HepG2 (cell line): ENCODE data around the gene TPRG1L. TPM values are rescaled to one million over a fixed set of nuclear protein-coding genes. Genes with fewer than 3 reads are reported as not detected.

Experiments used
- ATAC-seq: fragments of 200-7000 bp; cut with Tn5 transposase; 3 replicates; pipeline ENCODE4 v1.9.1; 2020; ENCODE audit warnings: mild to moderate bottlenecking, moderate library complexity
- BruUV-seq: library from RNA; stranded (reverse); fragments of 400-500 nt; replicated peaks from 2 replicates; lab custom pipeline; 2021; lab: Mats Ljungman, UMichigan
- CTCF ChIA-PET: fragments of 300-600 bp; formaldehyde crosslinking; extraction: SDS; loops from one replicate; lab custom pipeline; 2021; ENCODE audit warnings: low total read pairs, inconsistent platforms, low intra/inter-chr PET ratio; lab: Yijun Ruan, JAX
- POLR2A ChIA-PET: fragments of 350-600 bp; sonication (Branson Sonifier 250); formaldehyde crosslinking; loops from one replicate; lab custom pipeline; 2020; ENCODE audit warnings: antibody characterized with exemption, inconsistent platforms; lab: Yijun Ruan, JAX
- DNase-seq: peaks from one replicate; pipeline ENCODE4 v3.0.0-alpha.2; 2015; ENCODE audit warnings: low spot score
- FAIRE-seq: peaks from 3 replicates; lab custom pipeline; 2011; peaks lifted over from hg19 to GRCh38; lab: Jason Lieb, UNC
- H2AFZ ChIP-seq: one replicate; pipeline ENCODE4 v1.6.1; 2011; ENCODE audit warnings: low read length, inconsistent platforms
- H3K27ac ChIP-seq: fragments of 300-600 bp; 3 replicates; pipeline ENCODE4 v1.8.0; 2011; ENCODE audit warnings: mixed run types, mild to moderate bottlenecking, mixed read lengths, low read length, inconsistent platforms; ENCODE audit not compliant: insufficient read depth; ENCODE audit errors: extremely low read length
- H3K27me3 ChIP-seq, 2 experiments: fragments of 200-600 bp in 1 of 2; 2 replicates in 1 of 2; 3 replicates in 1 of 2; pipeline versions ENCODE4 v1.6.0 to v1.8.0; 2011; ENCODE audit warnings: low read length in 2 of 2, mild to moderate bottlenecking in 2 of 2, moderate library complexity in 2 of 2, inconsistent platforms in 1 of 2; ENCODE audit not compliant: insufficient read depth in 2 of 2, control insufficient read depth in 1 of 2
- H3K36me3 ChIP-seq, 2 experiments: fragments of 200-600 bp in 1 of 2; replicated peaks in 1 of 2; 2 replicates in 1 of 2; 3 replicates in 1 of 2; pipeline versions ENCODE4 v1.5.1 to v1.8.0; 2011; ENCODE audit warnings: low read length in 2 of 2, inconsistent platforms in 1 of 2; ENCODE audit not compliant: insufficient read depth in 2 of 2, control insufficient read depth in 1 of 2
- H3K4me1 ChIP-seq: 2 replicates; pipeline ENCODE4 v1.5.1; 2012; ENCODE audit warnings: low read length, inconsistent platforms; ENCODE audit not compliant: insufficient read depth
- H3K4me2 ChIP-seq: 2 replicates; pipeline ENCODE4 v1.6.0; 2011; ENCODE audit warnings: low read depth, low read length, inconsistent platforms
- H3K4me3 ChIP-seq, 3 experiments: fragments of 200-600 bp in 1 of 3; sonication (generic), shearing (Covaris generic) in 1 of 3; replicated peaks in 1 of 3; 2 replicates each; pipeline ENCODE4 v1.5.1; 2011 to 2016; ENCODE audit warnings: low read length in 3 of 3, inconsistent platforms in 2 of 3, low read depth in 2 of 3, mild to moderate bottlenecking in 2 of 3, control low read depth in 1 of 3, mixed read lengths in 1 of 3; ENCODE audit not compliant: insufficient read depth in 1 of 3
- H3K79me2 ChIP-seq: one replicate; pipeline ENCODE4 v1.6.1; 2011; ENCODE audit warnings: low read length, inconsistent platforms; ENCODE audit not compliant: insufficient read depth
- H3K9ac ChIP-seq: 2 replicates; pipeline ENCODE4 v1.6.0; 2011; ENCODE audit warnings: mild to moderate bottlenecking, low read depth, low read length, inconsistent platforms; ENCODE audit not compliant: insufficient read depth
- H3K9me3 ChIP-seq: 2 replicates; pipeline ENCODE4 v1.5.1; 2012; ENCODE audit warnings: mild to moderate bottlenecking, low read length
- H4K20me1 ChIP-seq: 2 replicates; pipeline ENCODE4 v1.6.0; 2011; ENCODE audit warnings: inconsistent platforms, mild to moderate bottlenecking, low read length, moderate library complexity; ENCODE audit not compliant: insufficient read depth
- AGO2 ChIP-seq: fragments of 200-400 bp; formaldehyde crosslinking; optimal IDR thresholded peaks from 2 replicates; pipeline ENCODE3; 2017; ENCODE audit warnings: mild to moderate bottlenecking, low read depth, low read length, moderate library complexity
- CEBPZ ChIP-seq: IDR thresholded peaks from 2 replicates; pipeline ENCODE4 v1.6.1; 2012; ENCODE audit warnings: low read length, improper control_type of control experiment
- CREB1 ChIP-seq, 2 experiments: fragments of 450-650 bp in 1 of 2; IDR thresholded peaks; 2 replicates each; pipeline ENCODE4 v1.6.1; 2016 to 2017; ENCODE audit warnings: control low read depth in 1 of 2, mild to moderate bottlenecking in 1 of 2, missing compliant biosample characterization in 1 of 2, missing genetic modification characterization in 1 of 2
- MIER2 ChIP-seq: IDR thresholded peaks from 2 replicates; pipeline ENCODE4 v1.6.1; 2016; ENCODE audit warnings: missing biosample characterization, missing genetic modification reagents
- NKX3-1 ChIP-seq: sonication (generic); formaldehyde crosslinking; IDR thresholded peaks from 2 replicates; pipeline ENCODE4 v1.5.0; 2020; ENCODE audit warnings: missing genetic modification reagents
- POLR2G ChIP-seq: fragments of 200-400 bp; formaldehyde crosslinking; IDR thresholded peaks from 2 replicates; pipeline ENCODE4 v1.6.1; 2018; ENCODE audit warnings: mild to moderate bottlenecking, low read depth, low read length, moderate library complexity
- RBFOX2 ChIP-seq: fragments of 200-400 bp; formaldehyde crosslinking; IDR thresholded peaks from 2 replicates; pipeline ENCODE4 v1.6.1; 2017; ENCODE audit warnings: low read depth, mild to moderate bottlenecking, low read length
- SYNCRIP ChIP-seq: fragments of 200-400 bp; formaldehyde crosslinking; IDR thresholded peaks from 2 replicates; pipeline ENCODE4 v1.6.1; 2018; ENCODE audit warnings: mild to moderate bottlenecking, low read depth, low read length; ENCODE audit not compliant: insufficient read depth
- ZC3H4 ChIP-seq: sonication (generic); formaldehyde crosslinking; IDR thresholded peaks from 2 replicates; pipeline ENCODE4 v1.4.0; 2020; ENCODE audit warnings: missing genetic modification reagents, borderline replicate concordance
- ZFP82 ChIP-seq: sonication (generic); formaldehyde crosslinking; IDR thresholded peaks from 2 replicates; pipeline ENCODE4 v1.5.1; 2020; ENCODE audit warnings: mild to moderate bottlenecking, missing genetic modification reagents, borderline replicate concordance
- ZSCAN9 ChIP-seq: IDR thresholded peaks from 2 replicates; pipeline ENCODE4 v1.6.1; 2016; ENCODE audit warnings: borderline replicate concordance
- whole genome bisulfite sequencing: methylation state at CpG from one replicate; pipeline ENCODE4 v1.1.6; 2017; ENCODE audit warnings: low lambda C conversion rate; 5-methylcytosine and 5-hydroxymethylcytosine counted together
- in situ Hi-C: cut with HindIII; loops from 2 replicates; pipeline ENCODE4 v1.10.0; 2017; ENCODE audit warnings: low pct_unique_long_range_greater_than_20kb; ENCODE audit not compliant: extremely low pct_ligation_motif_present
- intact Hi-C: fragments of 100-400 bp; cut with micrococcal nuclease; formaldehyde crosslinking; loops from one replicate; pipeline ENCODE4 v1.10.0; 2022; ENCODE audit not compliant: unreplicated experiment
- polyA plus RNA-seq, 8 experiments: library from polyadenylated mRNA; depleted of rRNA in 3 of 8; stranded (reverse) in 7 of 8; unstranded in 1 of 8; fragments of >200 nt; fragmentation: Illumina TruSeq in 4 of 8; extraction: Trizol in 4 of 8; gene quantifications; 2 replicates each; pipeline versions ENCODE4 v1.2.1 to v1.2.3, GENCODE V29; 2011 to 2016; ENCODE audit warnings: low read depth in 4 of 8, missing spikeins in 1 of 8, mixed read lengths in 1 of 8; ENCODE audit not compliant: insufficient read depth in 1 of 8
- total RNA-seq, 5 experiments: library from RNA; depleted of rRNA; stranded (reverse); fragments of >200 nt; fragmentation: Illumina TruSeq; extraction: Trizol; gene quantifications; 2 replicates each; pipeline ENCODE4 v1.2.3, GENCODE V29; 2016; ENCODE audit warnings: low read depth in 1 of 5

The TPRG1L gene
- total and polyA plus RNA-seq, 2 of the 13 experiments (the other 11 are each of a cell fraction or from before 2014, with no cell fraction given): 21.3 to 37.4 TPM

DNA sequence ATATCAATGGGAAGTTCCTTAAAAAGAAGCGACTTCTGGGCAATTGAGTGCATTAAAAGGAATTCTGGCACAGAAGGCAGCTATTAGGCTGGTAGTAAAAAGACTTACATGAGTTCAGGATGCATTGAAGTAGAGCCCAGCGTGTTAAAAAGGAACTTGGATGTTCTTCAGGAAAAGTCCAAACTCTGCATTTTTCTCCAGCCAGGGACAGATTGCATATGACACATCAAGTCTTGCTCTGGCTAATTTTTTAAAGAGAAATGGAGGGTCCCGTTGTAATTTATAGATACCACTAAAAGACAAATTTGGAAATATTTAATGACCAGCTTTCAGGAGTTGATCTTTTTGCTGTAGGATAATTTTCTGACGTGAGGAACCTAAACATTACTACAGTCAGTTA, 1.2 kb downstream of the TPRG1L start:
- CTCF ChIA-PET: no interaction called here
- H3K27ac ChIP-seq: peak overlapping the region; percentile 90
- BruUV-seq: TSS peak; percentile 59
- H3K27me3 ChIP-seq: no peaks in the 10 kb centered on the region
- peak overlapping the region; percentile 76 for H3K9ac ChIP-seq
- intact Hi-C loops: no loop called here
- H3K4me3 ChIP-seq: peak overlapping the region; percentile 67 to 95 (median 94)
- TF ChIP-seq MIER2 (CRISPR knock-in tag) (no peak), ZSCAN9 (no peak), CREB1 (IDR thresholded peaks at IDR 0.05) (no peak), CREB1 (CRISPR knock-in tag; IDR thresholded peaks at IDR 0.05) (0 out of 2 replicates have a peak, but pooled peaks have one; percentile 16), ZFP82 (CRISPR knock-in tag) (0 out of 2 replicates have a peak, but pooled peaks have one; percentile 48), NKX3-1 (no peak), ZC3H4 (no peak)
- TF ChIP-seq, all 625 proteins: peak for 2
- WGBS: 46% methylated on average over 4 of the region's 4 CpGs
- peak overlapping the region; percentile 89 for H3K4me2 ChIP-seq
- in situ Hi-C loops: no loop called here
- H3K36me3 ChIP-seq: peaks cover 17 to 32% of the 10 kb centered on the region in 2 experiments
- DNase-seq (no peak), FAIRE-seq (no peak), ATAC-seq (no peak)
- H3K4me1 ChIP-seq: peaks cover 30% of the 10 kb centered on the region
- no peaks in the 10 kb centered on the region for H3K9me3 ChIP-seq
- H3K79me2 ChIP-seq: peaks cover 5% of the 10 kb centered on the region
- H4K20me1 ChIP-seq: no peaks in the 10 kb centered on the region
- POLR2A ChIA-PET: interaction anchor here (0.8 to 1.2 kb wide), 3 partner anchors 12 to 173 kb away, joined by 3 to 4 read pairs (median 3); no protein-coding TSS in a partner anchor
- H2AFZ ChIP-seq: no peak overlapping the region

GRCh38 chr1:3627515-3628253, 2.9 kb downstream of the TPRG1L start:
- Histone ChIP-seq H3K27ac (no peak overlapping the region), H3K4me1 (peaks cover 24% of the 10 kb centered on the region), H2AFZ (no peak overlapping the region), H3K4me3 (no peak overlapping the region), H3K36me3 (peaks cover 20 to 39% of the 10 kb centered on the region in 2 experiments), H3K79me2 (peaks cover 5% of the 10 kb centered on the region), H3K9ac (no peak overlapping the region), H4K20me1 (no peaks in the 10 kb centered on the region), H3K4me2 (no peak overlapping the region), H3K27me3 (no peaks in the 10 kb centered on the region), H3K9me3 (no peaks in the 10 kb centered on the region)
- in situ Hi-C loops (no loop called here), intact Hi-C loops (no loop called here)
- ChIA-PET POLR2A (no interaction called here), CTCF (no interaction called here)
- DNase-seq (no peak), ATAC-seq (no peak), FAIRE-seq (no peak)
- 98% methylated on average over 24 of the region's 26 CpGs for WGBS
- no TSS peak for BruUV-seq
- 0 out of 2 replicates have a peak, but pooled peaks have one; percentile 31 for TF ChIP-seq RBFOX2
- TF ChIP-seq POLR2G: 0 out of 2 replicates have a peak, but pooled peaks have one; percentile 17
- TF ChIP-seq AGO2: peak; percentile 57
- TF ChIP-seq SYNCRIP: no peak
- no peak for TF ChIP-seq CEBPZ
